Mucosa of descending colon (tissue), 3 donors: ENCODE measurements around the gene PDE2A. TPM values are rescaled to one million over a fixed set of nuclear protein-coding genes. Genes with fewer than 3 reads are reported as not detected.

Experiments
- ATAC-seq: fragments of 200-7000 bp; cut with Tn5 transposase; one replicate; pipeline ENCODE4 v1.9.1; 2020; ENCODE audit warnings: mild to moderate bottlenecking, moderate library complexity
- DNase-seq, 3 donors: peaks; one replicate each; pipeline ENCODE4 v3.0.0-alpha.2; 2020
- H3K36me3 ChIP-seq: fragments of 200-600 bp; one replicate; pipeline ENCODE4 v1.8.0; 2021; ENCODE audit warnings: low read depth, mild to moderate bottlenecking
- H3K4me1 ChIP-seq: fragments of 200-600 bp; one replicate; pipeline ENCODE4 v1.8.0; 2021; ENCODE audit warnings: low read depth, mild to moderate bottlenecking
- H3K4me3 ChIP-seq: fragments of 200-600 bp; one replicate; pipeline ENCODE4 v1.8.0; 2021; ENCODE audit warnings: mild to moderate bottlenecking
- H3K9me3 ChIP-seq: fragments of 200-600 bp; one replicate; pipeline ENCODE4 v1.8.0; 2021; ENCODE audit warnings: mild to moderate bottlenecking
- intact Hi-C, 2 donors: fragments of 100-400 bp; cut with DNase I in 1 of 2; cut with micrococcal nuclease in 1 of 2; formaldehyde crosslinking; loops; one replicate each; pipeline versions ENCODE4 v1.11.0 to v1.11.1; 2022; cut with DNase I, micrococcal nuclease
- total RNA-seq, 3 donors: library from RNA; stranded (reverse); fragmentation: NEBNext Ultra II Directional in 2 of 3; extraction: Animal tissue kit (Norgen Biotek cat#: 25700) in 2 of 3; gene quantifications; one replicate each; pipeline versions ENCODE4 v1.2.1 to v1.2.4, GENCODE V29; 2021 to 2023
- TF ChIP-seq, protein P1 (sequence below): fragments of 200-600 bp; IDR thresholded peaks from one replicate; pipeline ENCODE4 v1.8.0; 2022; ENCODE audit warnings: antibody characterized with exemption, mild to moderate bottlenecking
- donor health status: DM: no; HTN: no; CAD: no; lungs with moderate emphysema.
- donor health status: DM: no; HTN: no; CAD: no.
- donor health status: DM: no; HTN: yes; CAD: no.

Gene PDE2A
- total RNA-seq, 3 donors from 2014 or later = 7.0 to 45.9 (median 9.6) TPM

DNA sequence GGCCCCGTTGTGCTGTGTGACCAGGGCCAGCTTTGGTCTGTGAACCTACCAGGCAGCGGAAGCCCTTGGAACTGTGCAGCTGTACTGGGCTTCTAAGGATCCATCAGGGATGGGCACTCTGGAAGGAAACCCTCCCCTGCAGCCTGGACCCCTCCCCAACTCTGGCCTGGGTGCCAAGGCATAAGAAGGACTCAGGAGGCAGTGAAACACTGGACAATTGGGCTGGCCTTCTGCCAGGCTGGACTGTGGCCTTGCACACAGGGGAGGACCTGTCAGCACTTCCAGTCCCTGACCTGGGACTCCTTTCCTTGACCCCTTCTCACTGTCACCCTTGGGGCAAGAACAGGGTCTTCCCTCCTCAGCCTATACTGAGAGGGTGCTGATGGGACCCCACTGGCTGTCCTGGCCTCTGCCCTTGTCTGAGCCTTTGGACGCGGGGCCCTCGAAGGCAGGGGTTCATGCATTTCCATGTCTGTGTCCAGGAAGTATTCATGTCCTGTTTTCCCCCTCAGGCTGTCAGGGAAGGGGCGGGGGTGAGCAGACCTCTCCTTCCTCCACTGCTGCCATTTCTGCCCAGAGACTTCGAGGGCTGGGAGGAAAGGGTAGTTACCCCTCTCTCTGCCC is 39.6 kb downstream of the PDE2A start:
- H3K36me3 ChIP-seq = no peaks in the 10 kb centered on the region

DNA sequence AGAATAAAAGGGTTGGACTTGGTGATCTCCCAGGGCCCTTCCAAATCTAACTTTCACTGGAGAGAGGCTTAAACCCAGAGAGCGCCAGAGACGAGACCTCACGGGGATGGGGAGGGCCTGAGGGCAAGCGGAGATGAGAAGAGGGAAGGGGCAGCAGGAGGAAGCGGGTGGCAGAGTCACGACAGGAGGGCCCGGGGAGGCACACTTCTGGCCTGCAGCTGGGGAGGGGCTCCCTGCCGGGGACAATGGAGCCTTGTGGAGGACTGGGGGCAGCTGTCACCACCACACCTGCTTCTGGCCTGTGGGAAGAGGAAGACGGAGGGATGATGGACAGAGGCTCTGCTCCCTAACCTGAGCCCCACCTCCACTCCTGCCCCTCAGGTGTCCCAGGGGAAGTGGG is 40.2 kb downstream of the PDE2A start:
- Histone ChIP-seq H3K9me3 (no peaks in the 10 kb centered on the region), H3K36me3 (no peaks in the 10 kb centered on the region), H3K4me1 (no peaks in the 10 kb centered on the region), H3K4me3 (no peak overlapping the region)
- intact Hi-C loops = no loop called here
- DNase-seq (no peak), ATAC-seq (no peak)
- TF ChIP-seq, protein P1, sequence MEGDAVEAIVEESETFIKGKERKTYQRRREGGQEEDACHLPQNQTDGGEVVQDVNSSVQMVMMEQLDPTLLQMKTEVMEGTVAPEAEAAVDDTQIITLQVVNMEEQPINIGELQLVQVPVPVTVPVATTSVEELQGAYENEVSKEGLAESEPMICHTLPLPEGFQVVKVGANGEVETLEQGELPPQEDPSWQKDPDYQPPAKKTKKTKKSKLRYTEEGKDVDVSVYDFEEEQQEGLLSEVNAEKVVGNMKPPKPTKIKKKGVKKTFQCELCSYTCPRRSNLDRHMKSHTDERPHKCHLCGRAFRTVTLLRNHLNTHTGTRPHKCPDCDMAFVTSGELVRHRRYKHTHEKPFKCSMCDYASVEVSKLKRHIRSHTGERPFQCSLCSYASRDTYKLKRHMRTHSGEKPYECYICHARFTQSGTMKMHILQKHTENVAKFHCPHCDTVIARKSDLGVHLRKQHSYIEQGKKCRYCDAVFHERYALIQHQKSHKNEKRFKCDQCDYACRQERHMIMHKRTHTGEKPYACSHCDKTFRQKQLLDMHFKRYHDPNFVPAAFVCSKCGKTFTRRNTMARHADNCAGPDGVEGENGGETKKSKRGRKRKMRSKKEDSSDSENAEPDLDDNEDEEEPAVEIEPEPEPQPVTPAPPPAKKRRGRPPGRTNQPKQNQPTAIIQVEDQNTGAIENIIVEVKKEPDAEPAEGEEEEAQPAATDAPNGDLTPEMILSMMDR = no peak

More for the DNA sequence above, 39.6 kb downstream of the PDE2A start:
- H3K9me3 ChIP-seq = no peaks in the 10 kb centered on the region
- no peak for ATAC-seq
- no peak for DNase-seq
- intact Hi-C loops = no loop called here
- H3K4me1 ChIP-seq = no peaks in the 10 kb centered on the region
- H3K4me3 ChIP-seq = no peak overlapping the region
- TF ChIP-seq, protein P1 = no peak

DNA sequence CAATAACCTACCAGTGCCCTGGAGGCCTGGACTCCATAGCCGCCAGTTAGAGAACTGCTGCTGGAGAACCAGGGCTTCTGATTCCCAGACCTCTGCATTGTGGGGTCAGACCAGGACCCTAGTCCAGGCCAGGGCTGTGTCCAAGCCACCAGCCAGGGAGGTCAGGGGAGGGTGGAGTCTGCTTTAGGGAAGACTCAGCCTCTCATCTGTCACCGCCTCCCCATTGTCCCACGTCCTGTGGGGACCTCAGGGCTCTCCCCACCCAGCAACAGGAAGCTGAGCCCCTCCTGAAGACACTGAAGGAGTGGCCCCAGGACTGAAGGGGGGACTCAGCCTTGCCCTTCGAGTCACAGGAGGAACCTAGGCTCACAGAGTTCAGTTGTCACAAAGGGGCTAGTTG is 41.2 kb downstream of the PDE2A start:
- no peaks in the 10 kb centered on the region for H3K36me3 ChIP-seq
- no peak overlapping the region for H3K4me3 ChIP-seq
- no peaks in the 10 kb centered on the region for H3K9me3 ChIP-seq
- no peak for DNase-seq
- no peak for ATAC-seq
- H3K4me1 ChIP-seq = no peaks in the 10 kb centered on the region
- intact Hi-C loops = no loop called here
- TF ChIP-seq, protein P1 = no peak

DNA sequence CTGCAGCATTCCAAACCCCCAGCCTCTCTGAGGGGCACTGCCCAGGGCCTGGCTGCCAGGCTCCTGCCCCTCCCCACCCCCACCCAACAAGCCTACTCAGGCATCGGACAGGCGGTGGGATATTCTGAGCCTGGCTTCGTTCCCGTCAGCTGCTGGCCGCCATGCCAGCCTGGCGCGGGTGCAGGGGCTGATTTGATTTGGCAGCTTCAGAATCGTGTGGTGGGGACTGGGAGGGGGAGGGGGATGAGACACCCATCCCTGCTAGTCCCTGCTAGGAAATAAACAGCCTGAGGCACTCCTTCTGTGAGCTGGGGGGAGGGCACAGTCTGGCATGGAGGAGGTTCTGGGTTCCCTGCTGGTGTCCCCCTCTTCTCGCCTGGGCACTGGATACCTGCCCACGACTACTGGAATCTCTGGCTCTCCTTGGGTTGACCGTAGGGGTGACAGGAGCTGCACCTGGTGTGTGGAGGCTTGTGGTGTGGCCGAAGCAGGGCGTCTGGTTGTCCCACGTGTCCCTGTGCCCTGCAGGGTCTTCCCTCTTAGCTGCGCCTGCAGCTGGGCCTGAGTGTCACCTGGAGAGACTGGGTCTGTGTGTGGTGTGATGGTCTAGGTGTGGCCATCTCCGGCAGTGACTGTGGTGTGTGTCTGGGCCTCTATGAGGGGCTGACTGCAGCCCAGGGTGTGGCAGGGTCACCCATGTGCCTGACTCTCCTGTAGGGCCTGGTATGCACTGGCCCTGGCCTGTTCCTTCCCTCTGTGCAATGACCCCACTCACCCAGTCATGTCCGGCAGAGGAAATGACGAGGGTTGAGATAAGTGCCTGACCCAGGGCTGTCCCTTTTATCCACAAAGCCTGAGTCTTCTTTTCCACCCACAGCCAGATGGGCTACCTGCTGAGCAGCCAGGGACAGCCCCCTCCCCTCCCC is 42.2 kb downstream of the PDE2A start:
- intact Hi-C loops = no loop called here
- H3K9me3 ChIP-seq = no peaks in the 10 kb centered on the region
- H3K36me3 ChIP-seq = no peaks in the 10 kb centered on the region
- no peak for ATAC-seq
- TF ChIP-seq, protein P1 = no peak
- no peaks in the 10 kb centered on the region for H3K4me1 ChIP-seq
- DNase-seq = no peak
- no peak overlapping the region for H3K4me3 ChIP-seq

DNA sequence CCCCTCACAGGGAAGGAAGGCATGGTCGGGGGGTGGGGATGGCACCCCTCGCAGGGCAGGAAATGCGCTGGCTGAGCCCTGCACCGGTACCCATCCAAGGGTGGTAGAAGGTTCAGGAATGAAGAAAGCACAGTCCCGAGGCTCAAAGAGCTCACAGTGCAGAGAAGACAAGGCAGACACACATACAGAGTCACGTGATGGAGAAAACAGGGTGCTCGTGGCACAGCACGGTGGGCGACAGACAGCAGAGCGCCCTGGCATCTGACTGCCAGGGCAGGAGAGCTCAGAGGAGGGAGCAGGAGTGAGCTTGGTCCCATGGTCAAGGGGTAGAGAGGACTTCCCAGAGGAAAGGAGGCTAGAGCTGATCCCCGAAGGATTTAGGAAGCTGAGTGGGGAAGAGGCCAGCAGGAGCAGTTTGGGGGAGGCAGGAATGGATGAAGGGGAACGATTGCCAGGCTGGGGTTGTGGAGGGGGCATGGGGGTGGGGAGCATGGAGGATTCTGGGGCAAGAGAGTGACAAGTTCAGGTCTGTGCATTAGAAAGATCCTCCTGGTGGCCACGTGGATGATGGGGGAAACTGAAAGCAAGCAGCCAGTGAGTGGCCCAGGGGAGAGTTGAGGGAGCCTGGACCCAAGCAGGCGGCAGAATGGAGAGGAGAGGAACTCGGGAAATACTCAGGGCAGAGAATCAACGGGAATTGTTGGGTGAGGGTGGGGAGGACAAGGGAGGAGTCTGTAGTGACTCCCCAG is 43.9 kb downstream of the PDE2A start:
- ATAC-seq = no peak
- H3K4me3 ChIP-seq = no peak overlapping the region
- DNase-seq = no peak
- TF ChIP-seq, protein P1 = no peak
- H3K9me3 ChIP-seq = no peaks in the 10 kb centered on the region
- intact Hi-C loops = no loop called here
- peaks cover 6% of the 10 kb centered on the region for H3K4me1 ChIP-seq
- H3K36me3 ChIP-seq = no peaks in the 10 kb centered on the region
